Measurements from ENCODE around the gene MAP3K2.
"Not testable (repeated sequence)": the region's sequence is repeated elsewhere in the genome, so short reads cannot be mapped to it uniquely, and the experiment has no call there.

The MAP3K2 gene

GRCh38 chr2:127378720-127379119, 9.1 kb downstream of the MAP3K2 start:
- DNase-seq, result no peak

GRCh38 chr2:127377262-127377661, 10.5 kb downstream of the MAP3K2 start:
- no peak for DNase-seq

- DNase-seq, result no peak
These were observed 11.5 kb downstream of the MAP3K2 start for GRCh38 chr2:127376257-127376656.

GRCh38 chr2:127373362-127374083, 14.3 kb downstream of the MAP3K2 start:
- no peak for DNase-seq

- no peak for DNase-seq
These were observed 16.7 kb downstream of the MAP3K2 start for GRCh38 chr2:127371037-127371436.

- DNase-seq, result no peak
These were observed 17.8 kb downstream of the MAP3K2 start for GRCh38 chr2:127370010-127370409.

- DNase-seq, result no peak
These were observed 22.5 kb downstream of the MAP3K2 start for GRCh38 chr2:127365211-127365643.

- no peak for DNase-seq
These were observed 24.8 kb downstream of the MAP3K2 start for GRCh38 chr2:127362971-127363370.

GRCh38 chr2:127361929-127362885, 25.6 kb downstream of the MAP3K2 start:
- no peak for DNase-seq

GRCh38 chr2:127360242-127360641, 27.5 kb downstream of the MAP3K2 start:
- DNase-seq, result no peak

- no peak for DNase-seq
These were observed 28.3 kb downstream of the MAP3K2 start for GRCh38 chr2:127359520-127359919.

GRCh38 chr2:127358971-127359370, 28.8 kb downstream of the MAP3K2 start:
- DNase-seq, result no peak

- DNase-seq, result no peak
These were observed 29.7 kb downstream of the MAP3K2 start for GRCh38 chr2:127358044-127358443.

- DNase-seq, result no peak
These were observed 30.2 kb downstream of the MAP3K2 start for GRCh38 chr2:127357591-127357990.

GRCh38 chr2:127356531-127356930, 31.2 kb downstream of the MAP3K2 start:
- DNase-seq, result no peak

GRCh38 chr2:127355407-127356008, 32.3 kb downstream of the MAP3K2 start:
- peak; percentile 69 for DNase-seq

- peak; percentile 63 for DNase-seq
These were observed 33.7 kb downstream of the MAP3K2 start for GRCh38 chr2:127353873-127354676.

GRCh38 chr2:127353223-127353622, 34.6 kb downstream of the MAP3K2 start:
- not testable (repeated sequence) for DNase-seq

GRCh38 chr2:127351603-127352002, 36.2 kb downstream of the MAP3K2 start:
- no peak for DNase-seq

GRCh38 chr2:127348426-127349000, 39.3 kb downstream of the MAP3K2 start:
- DNase-seq, result peak; percentile 5

- DNase-seq, result no peak
These were observed 39.9 kb downstream of the MAP3K2 start for GRCh38 chr2:127347734-127348392.

- no peak for DNase-seq
These were observed 40.8 kb downstream of the MAP3K2 start for GRCh38 chr2:127347015-127347414.
